PFSK-1 (cell line): ENCODE data around the gene SLC5A3.

Source experiments
- FOXP2 ChIP-seq: optimal IDR thresholded peaks from 2 replicates; pipeline ENCODE3; 2011; ENCODE audit warnings: borderline replicate concordance, control low read depth, inconsistent platforms; ENCODE audit not compliant: insufficient read depth; ENCODE audit errors: extremely low read length, extremely low read depth
- POLR2AphosphoS5 ChIP-seq: IDR thresholded peaks from 2 replicates; pipeline ENCODE4 v1.6.1; 2012; ENCODE audit warnings: low read depth, mild to moderate bottlenecking, control low read depth, low read length, moderate library complexity
- REST ChIP-seq, 2 experiments: IDR thresholded peaks; 2 replicates each; pipeline versions ENCODE4 v1.6.1 to v1.8.0; 2011 to 2012; ENCODE audit warnings: low read depth in 2 of 2, low read length in 2 of 2, control low read depth in 1 of 2, inconsistent platforms in 1 of 2, mild to moderate bottlenecking in 1 of 2, moderate library complexity in 1 of 2; ENCODE audit not compliant: insufficient read depth in 1 of 2
- SIN3A ChIP-seq: IDR thresholded peaks from 2 replicates; pipeline ENCODE4 v1.6.1; 2012; ENCODE audit warnings: mild to moderate bottlenecking, low read length, moderate library complexity, borderline replicate concordance; ENCODE audit not compliant: insufficient read depth
- TAF1 ChIP-seq: IDR thresholded peaks from 2 replicates; pipeline ENCODE4 v1.6.1; 2012; ENCODE audit warnings: low read length, control low read depth, borderline replicate concordance; ENCODE audit not compliant: insufficient read depth

The SLC5A3 gene

GRCh38 chr21:34039678-34040382 lies 33.5 kb upstream of the SLC5A3 start:
- TF ChIP-seq POLR2AphosphoS5 (no peak), FOXP2 (no peak), TAF1 (no peak), SIN3A (no peak), REST (IDR thresholded peaks at IDR 0.05; ENCODE audit: insufficient read depth in 1 of 2, low read depth in 2 of 2, low read length in 2 of 2) (no peak)

GRCh38 chr21:34042735-34043134 lies 30.6 kb upstream of the SLC5A3 start:
- TF ChIP-seq FOXP2 (no peak), REST (IDR thresholded peaks at IDR 0.05; ENCODE audit: insufficient read depth in 1 of 2, low read depth in 2 of 2, low read length in 2 of 2) (no peak), SIN3A (no peak), TAF1 (no peak), POLR2AphosphoS5 (no peak)

- TF ChIP-seq FOXP2 (no peak), TAF1 (no peak), SIN3A (no peak), REST (IDR thresholded peaks at IDR 0.05; ENCODE audit: insufficient read depth in 1 of 2, low read depth in 2 of 2, low read length in 2 of 2) (no peak), POLR2AphosphoS5 (no peak)
These were observed 30.0 kb upstream of the SLC5A3 start for GRCh38 chr21:34043333-34043732.

- TF ChIP-seq POLR2AphosphoS5: no peak
- no peak for TF ChIP-seq TAF1
- TF ChIP-seq FOXP2: no peak
- no peak for TF ChIP-seq SIN3A
- no peak for TF ChIP-seq REST (IDR thresholded peaks at IDR 0.05; ENCODE audit: insufficient read depth in 1 of 2, low read depth in 2 of 2, low read length in 2 of 2)
These were observed 26.5 kb upstream of the SLC5A3 start for GRCh38 chr21:34046917-34047316.
